Gastroesophageal sphincter (tissue), 3 donors: ENCODE results near the gene PTPRD.

Experiments used
- EP300 ChIP-seq: sonication (generic); formaldehyde crosslinking; IDR thresholded peaks from one replicate; pipeline ENCODE4 v1.6.1; 2017; ENCODE audit warnings: antibody characterized with exemption, mild to moderate bottlenecking
- POLR2A ChIP-seq, 2 donors: fragments of 450-650 bp; IDR thresholded peaks; one replicate each; pipeline ENCODE4 v1.6.1; 2017; ENCODE audit warnings: antibody characterized with exemption in 2 of 2, mild to moderate bottlenecking in 2 of 2, moderate library complexity in 1 of 2
- POLR2AphosphoS5 ChIP-seq: sonication (generic); formaldehyde crosslinking; IDR thresholded peaks from one replicate; pipeline ENCODE4 v1.6.1; 2017; ENCODE audit warnings: antibody characterized with exemption
- TF ChIP-seq, protein P1 (sequence below), 4 experiments: fragments of 200-600 bp in 2 of 4; fragments of 450-650 bp in 2 of 4; sonication (generic) in 1 of 4; IDR thresholded peaks; one replicate each; pipeline ENCODE4 v1.5.1; 2017 to 2019; ENCODE audit warnings: antibody characterized with exemption in 4 of 4, mild to moderate bottlenecking in 2 of 4, moderate library complexity in 2 of 4

DNA sequence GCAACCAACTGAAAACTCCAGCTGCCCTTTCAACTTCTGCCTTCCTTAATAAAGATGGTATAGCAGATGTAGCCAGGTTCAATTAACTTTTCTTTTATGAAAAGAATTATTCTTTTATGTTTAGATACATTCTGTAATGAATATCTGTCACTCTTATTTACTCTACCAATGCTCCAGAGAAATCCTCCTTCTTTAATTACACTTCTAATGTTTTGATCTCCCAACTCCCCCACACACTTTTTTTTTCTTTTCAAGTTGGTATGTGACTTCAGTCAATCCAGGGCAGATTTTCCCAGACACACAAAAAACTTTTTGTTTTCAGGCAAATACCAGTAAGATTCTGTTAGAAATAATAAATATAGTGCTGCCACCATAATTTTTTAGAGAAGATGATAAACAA, 1813.2 kb downstream of the PTPRD start:
- TF ChIP-seq, protein P1, sequence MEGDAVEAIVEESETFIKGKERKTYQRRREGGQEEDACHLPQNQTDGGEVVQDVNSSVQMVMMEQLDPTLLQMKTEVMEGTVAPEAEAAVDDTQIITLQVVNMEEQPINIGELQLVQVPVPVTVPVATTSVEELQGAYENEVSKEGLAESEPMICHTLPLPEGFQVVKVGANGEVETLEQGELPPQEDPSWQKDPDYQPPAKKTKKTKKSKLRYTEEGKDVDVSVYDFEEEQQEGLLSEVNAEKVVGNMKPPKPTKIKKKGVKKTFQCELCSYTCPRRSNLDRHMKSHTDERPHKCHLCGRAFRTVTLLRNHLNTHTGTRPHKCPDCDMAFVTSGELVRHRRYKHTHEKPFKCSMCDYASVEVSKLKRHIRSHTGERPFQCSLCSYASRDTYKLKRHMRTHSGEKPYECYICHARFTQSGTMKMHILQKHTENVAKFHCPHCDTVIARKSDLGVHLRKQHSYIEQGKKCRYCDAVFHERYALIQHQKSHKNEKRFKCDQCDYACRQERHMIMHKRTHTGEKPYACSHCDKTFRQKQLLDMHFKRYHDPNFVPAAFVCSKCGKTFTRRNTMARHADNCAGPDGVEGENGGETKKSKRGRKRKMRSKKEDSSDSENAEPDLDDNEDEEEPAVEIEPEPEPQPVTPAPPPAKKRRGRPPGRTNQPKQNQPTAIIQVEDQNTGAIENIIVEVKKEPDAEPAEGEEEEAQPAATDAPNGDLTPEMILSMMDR (IDR thresholded peaks at IDR 0.05): no peak
- TF ChIP-seq POLR2A (IDR thresholded peaks at IDR 0.05) (no peak), POLR2AphosphoS5 (no peak), EP300 (no peak)
